ENCODE measurements around the gene TUB. TPM values are rescaled to one million over a fixed set of nuclear protein-coding genes. Genes with fewer than 3 reads are reported as not detected.
A peak's percentile ranks its signal among the peaks of the same experiment; 100 is the strongest.

Gene TUB
- total RNA-seq, 1 donor from 2014 or later = 2.9 TPM

- no peak for DNase-seq (ENCODE audit: low spot score)
- H3K27ac Mint-ChIP-seq (ENCODE audit: unreplicated experiment) = no peak overlapping the region
- H3K4me1 Mint-ChIP-seq (ENCODE audit: unreplicated experiment) = peaks cover 15% of the 10 kb centered on the region
- H3K9me3 Mint-ChIP-seq (ENCODE audit: unreplicated experiment) = no peaks in the 10 kb centered on the region
- no peak overlapping the region for H3K4me3 Mint-ChIP-seq (ENCODE audit: unreplicated experiment)
- H3K36me3 Mint-ChIP-seq (ENCODE audit: low read depth, unreplicated experiment) = peaks cover 10% of the 10 kb centered on the region
- no peak for TF ChIP-seq CTCF (IDR thresholded peaks at IDR 0.05; ENCODE audit: unreplicated experiment)
- peaks cover 5% of the 10 kb centered on the region for H3K27me3 Mint-ChIP-seq (ENCODE audit: unreplicated experiment)
Observed at GRCh38 chr11:8097062-8097461, 16.1 kb downstream of the TUB start.

DNA sequence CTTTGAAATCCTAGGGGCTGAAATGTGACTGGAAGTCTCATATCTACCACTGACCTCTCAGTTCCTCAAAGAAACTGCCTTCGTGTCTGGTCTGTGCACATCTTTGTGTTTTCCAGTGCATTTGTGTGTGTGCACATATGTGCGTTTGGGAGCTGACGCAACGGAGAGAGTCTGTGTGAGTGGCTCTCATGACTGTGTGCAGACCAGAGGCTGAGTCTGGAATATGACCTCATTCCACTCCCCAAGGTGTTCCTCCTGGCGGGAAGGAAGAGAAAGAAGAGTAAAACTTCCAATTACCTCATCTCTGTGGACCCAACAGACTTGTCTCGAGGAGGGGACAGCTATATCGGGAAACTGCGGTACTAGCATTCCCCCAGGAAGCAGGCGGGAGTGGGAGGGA is 16.5 kb downstream of the TUB start:
- Mint-ChIP-seq H3K36me3 (ENCODE audit: low read depth, unreplicated experiment) (peaks cover 10% of the 10 kb centered on the region), H3K9me3 (ENCODE audit: unreplicated experiment) (no peaks in the 10 kb centered on the region), H3K4me1 (ENCODE audit: unreplicated experiment) (peaks cover 15% of the 10 kb centered on the region), H3K27ac (ENCODE audit: unreplicated experiment) (no peak overlapping the region), H3K4me3 (ENCODE audit: unreplicated experiment) (peak overlapping the region; percentile 15), H3K27me3 (ENCODE audit: unreplicated experiment) (peaks cover 5% of the 10 kb centered on the region)
- no peak for TF ChIP-seq CTCF (IDR thresholded peaks at IDR 0.05; ENCODE audit: unreplicated experiment)
- no peak for DNase-seq (ENCODE audit: low spot score)

- Mint-ChIP-seq H3K27me3 (ENCODE audit: unreplicated experiment) (peaks cover 5% of the 10 kb centered on the region), H3K4me3 (ENCODE audit: unreplicated experiment) (no peak overlapping the region), H3K9me3 (ENCODE audit: unreplicated experiment) (no peaks in the 10 kb centered on the region), H3K4me1 (ENCODE audit: unreplicated experiment) (peaks cover 15% of the 10 kb centered on the region), H3K27ac (ENCODE audit: unreplicated experiment) (no peak overlapping the region), H3K36me3 (ENCODE audit: low read depth, unreplicated experiment) (peaks cover 10% of the 10 kb centered on the region)
- no peak for TF ChIP-seq CTCF (IDR thresholded peaks at IDR 0.05; ENCODE audit: unreplicated experiment)
- DNase-seq (ENCODE audit: low spot score) = no peak
Observed at GRCh38 chr11:8097926-8098325, 16.9 kb downstream of the TUB start.

DNA sequence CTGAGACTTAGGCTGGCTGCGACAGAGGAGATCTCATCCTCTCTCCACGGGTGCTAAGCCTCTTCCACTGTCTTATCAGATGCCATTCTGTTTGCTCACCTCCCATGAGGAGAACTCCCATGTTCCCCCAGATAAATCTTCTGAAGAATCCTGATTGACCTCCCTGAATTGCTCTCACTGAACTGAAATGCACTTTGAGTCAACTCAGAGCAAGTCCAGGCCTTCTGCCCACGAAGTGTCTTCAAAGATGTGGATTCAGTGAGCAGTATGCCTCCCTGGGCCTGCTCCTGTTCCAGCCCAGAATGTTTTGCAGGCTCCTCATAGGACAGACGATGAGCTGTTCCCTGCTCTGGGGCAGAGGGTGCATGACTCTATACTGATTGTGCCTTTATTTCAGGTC is 17.4 kb downstream of the TUB start:
- H3K27ac Mint-ChIP-seq (ENCODE audit: unreplicated experiment) = no peak overlapping the region
- no peak overlapping the region for H3K4me3 Mint-ChIP-seq (ENCODE audit: unreplicated experiment)
- H3K27me3 Mint-ChIP-seq (ENCODE audit: unreplicated experiment) = peaks cover 5% of the 10 kb centered on the region
- TF ChIP-seq CTCF (IDR thresholded peaks at IDR 0.05; ENCODE audit: unreplicated experiment) = no peak
- H3K4me1 Mint-ChIP-seq (ENCODE audit: unreplicated experiment) = peaks cover 15% of the 10 kb centered on the region
- peaks cover 10% of the 10 kb centered on the region for H3K36me3 Mint-ChIP-seq (ENCODE audit: low read depth, unreplicated experiment)
- H3K9me3 Mint-ChIP-seq (ENCODE audit: unreplicated experiment) = no peaks in the 10 kb centered on the region
- DNase-seq (ENCODE audit: low spot score) = no peak

DNA sequence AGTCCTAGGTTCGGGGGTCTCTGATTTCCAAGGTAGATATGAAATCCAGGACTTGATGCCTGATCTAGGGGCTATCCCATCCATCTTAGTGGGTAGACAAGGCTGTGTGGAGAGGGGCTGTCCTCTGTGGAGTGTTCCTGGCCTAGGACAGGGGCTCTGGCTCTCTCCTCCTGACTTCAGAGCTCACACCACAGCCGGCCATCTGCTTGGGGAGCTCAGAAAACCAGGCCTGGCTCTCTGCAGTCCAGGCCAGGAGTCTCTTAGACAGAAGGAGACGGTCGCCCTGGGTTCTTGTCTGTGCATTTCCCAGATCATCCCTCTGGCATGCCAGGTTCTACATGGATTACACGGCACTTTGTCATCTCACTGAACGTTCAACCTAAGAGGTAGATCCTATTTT is 17.9 kb downstream of the TUB start:
- Mint-ChIP-seq H3K36me3 (ENCODE audit: low read depth, unreplicated experiment) (peaks cover 10% of the 10 kb centered on the region), H3K4me3 (ENCODE audit: unreplicated experiment) (no peak overlapping the region), H3K27me3 (ENCODE audit: unreplicated experiment) (peaks cover 3% of the 10 kb centered on the region), H3K27ac (ENCODE audit: unreplicated experiment) (no peak overlapping the region), H3K9me3 (ENCODE audit: unreplicated experiment) (no peaks in the 10 kb centered on the region), H3K4me1 (ENCODE audit: unreplicated experiment) (peaks cover 15% of the 10 kb centered on the region)
- TF ChIP-seq CTCF (IDR thresholded peaks at IDR 0.05; ENCODE audit: unreplicated experiment) = no peak
- no peak for DNase-seq (ENCODE audit: low spot score)
